ENCODE data around the gene TRIP10. TPM values are rescaled to one million over a fixed set of nuclear protein-coding genes. Genes with fewer than 3 reads are reported as not detected.

Gene TRIP10
- total and polyA plus RNA-seq, 2 of the 8 experiments (the other 6 are each of a cell fraction or from before 2014, with no cell fraction given): 27.8 to 69.5 TPM

- no peak overlapping the region for H2BK20ac ChIP-seq (ENCODE audit: low read length)
- H4K8ac ChIP-seq (ENCODE audit: extremely low read depth, insufficient read depth, low read length): no peak overlapping the region
- H4K91ac ChIP-seq (replicated peaks; ENCODE audit: insufficient read length, low read length): no peak overlapping the region
- H3K27me3 ChIP-seq (replicated peaks in 1 of 4; ENCODE audit: control insufficient read depth in 3 of 4, extremely low read depth in 1 of 4, insufficient read depth in 3 of 4, low read length in 3 of 4): no peaks in the 10 kb centered on the region
- DNase-seq (ENCODE audit: low read depth in 1 of 2, low spot score in 2 of 2): no peak
- 82% methylated on average over 13 of the region's 15 CpGs; no CpG with 5 or more reads in 1 of the 2 experiments for WGBS, 2 experiments (ENCODE audit: extremely low coverage in 1 of 2, insufficient coverage in 1 of 2, insufficient read length in 1 of 2, insufficient replicate concordance in 2 of 2, low coverage in 1 of 2, low lambda C conversion rate in 2 of 2, missing lambda C conversion rate in 1 of 2)
- no peak overlapping the region for H3K56ac ChIP-seq (replicated peaks; ENCODE audit: insufficient read length, low read depth, low read length)
- peaks cover 0 to 20% (median 14%) of the 10 kb centered on the region in 4 experiments; a peak in 6 of 7 replicates for H3K4me1 ChIP-seq (replicated peaks in 1 of 4; ENCODE audit: control insufficient read depth in 3 of 4, insufficient read depth in 4 of 4, low read length in 3 of 4)
- H3K4ac ChIP-seq (replicated peaks; ENCODE audit: insufficient read length, low read depth, low read length): no peak overlapping the region
- H2BK120ac ChIP-seq (replicated peaks; ENCODE audit: low read depth, low read length): no peak overlapping the region
- FAIRE-seq: no peak
- no peak overlapping the region for H2AFZ ChIP-seq (ENCODE audit: low read length)
- peaks cover 14% of the 10 kb centered on the region for H3K23me2 ChIP-seq (ENCODE audit: low read depth, low read length)
- H2BK15ac ChIP-seq (ENCODE audit: low read length): no peak overlapping the region
- peaks cover 0 to 5% of the 10 kb centered on the region in 2 experiments for H4K20me1 ChIP-seq (replicated peaks in 1 of 2; ENCODE audit: control insufficient read depth in 1 of 2, insufficient read depth in 2 of 2, low read length in 2 of 2)
- no peak overlapping the region for H3K23ac ChIP-seq (ENCODE audit: insufficient read length)
- no peak overlapping the region for H3K18ac ChIP-seq (ENCODE audit: extremely low read depth, low read length)
- POLR2A ChIA-PET (ENCODE audit: partially characterized antibody): interaction anchor here (0.8 to 9.7 kb wide), 4 partner anchors 8 to 320 kb away, joined by 3 to 110 read pairs (median 4); no protein-coding TSS in a partner anchor
- H3K4me2 ChIP-seq (ENCODE audit: insufficient read depth in 1 of 2, low read depth in 2 of 2, low read length in 2 of 2): peak overlapping the region; percentile 2 to 38; a peak in 2 of 4 replicates
- H3K9ac ChIP-seq (replicated peaks in 1 of 4; ENCODE audit: extremely low read depth in 1 of 4, low read depth in 3 of 4, low read length in 3 of 4): no peak overlapping the region
- H2AK5ac ChIP-seq (ENCODE audit: low read depth, low read length): no peak overlapping the region
- H2BK5ac ChIP-seq (ENCODE audit: low read depth, low read length): peak overlapping the region; percentile 71
- no peak overlapping the region for H2BK12ac ChIP-seq (ENCODE audit: low read depth, low read length)
- H3K14ac ChIP-seq (ENCODE audit: insufficient read length): no peak overlapping the region
- peaks cover 20 to 64% (median 36%) of the 10 kb centered on the region in 4 experiments for H3K36me3 ChIP-seq (ENCODE audit: control insufficient read depth in 2 of 4, insufficient read depth in 4 of 4, low read length in 3 of 4)
- H3K27ac ChIP-seq (ENCODE audit: low read depth, low read length): peak overlapping the region; percentile 22; the same call in 1 of the 2 replicates
- H3K4me3 ChIP-seq (ENCODE audit: extremely low read depth in 1 of 4, insufficient read depth in 2 of 4, low read depth in 3 of 4, low read length in 4 of 4): no peak overlapping the region
- CTCF ChIA-PET (ENCODE audit: partially characterized antibody): interaction anchor here (1.1 kb wide), 1 partner anchor 28 kb away, joined by 3 read pairs; no protein-coding TSS in a partner anchor
- no peaks in the 10 kb centered on the region for H3K9me3 ChIP-seq (ENCODE audit: insufficient read depth in 2 of 2, low read depth in 1 of 2, low read length in 1 of 2)
- H4K5ac ChIP-seq (ENCODE audit: insufficient read length, low read depth, low read length): no peak overlapping the region
- peaks cover 5% of the 10 kb centered on the region for H3K79me1 ChIP-seq (ENCODE audit: low read depth, low read length)
- peaks cover 0 to 13% of the 10 kb centered on the region in 2 experiments; a peak in 1 of 4 replicates for H3K79me2 ChIP-seq (ENCODE audit: control insufficient read depth in 1 of 2, insufficient read depth in 2 of 2, low read length in 2 of 2)
- TF ChIP-seq TAF1 (IDR thresholded peaks at IDR 0.05; ENCODE audit: low read depth, low read length) (no peak), SRF (IDR thresholded peaks at IDR 0.05; ENCODE audit: low read depth, low read length) (no peak), E2F6 (IDR thresholded peaks at IDR 0.05) (no peak), CBX8 (IDR thresholded peaks at IDR 0.05; ENCODE audit: borderline replicate concordance, low read depth, low read length) (no peak), RFX5 (IDR thresholded peaks at IDR 0.05; ENCODE audit: borderline replicate concordance, low read depth, low read length) (no peak), SIRT6 (IDR thresholded peaks at IDR 0.05; ENCODE audit: low read length) (no peak), SP2 (IDR thresholded peaks at IDR 0.05; ENCODE audit: low read length) (no peak), KDM4A (IDR thresholded peaks at IDR 0.05; ENCODE audit: low read depth, low read length, severe bottlenecking) (no peak), SIN3A (conservative IDR thresholded peaks at IDR 0.05 in 1 of 2, IDR thresholded peaks at IDR 0.05 in 1 of 2; ENCODE audit: low read depth in 1 of 2, low read length in 2 of 2) (no peak), SP4 (IDR thresholded peaks at IDR 0.05; ENCODE audit: low read length) (no peak), NANOG (IDR thresholded peaks at IDR 0.05; ENCODE audit: insufficient read depth, low read depth, low read length, poor library complexity, severe bottlenecking) (no peak), EP300 (IDR thresholded peaks at IDR 0.05; ENCODE audit: borderline replicate concordance in 1 of 2, low read depth in 2 of 2, low read length in 2 of 2) (no peak)
Observed at GRCh38 chr19:6743714-6744380, 4.4 kb downstream of the TRIP10 start.
